Measurements from ENCODE around the gene ANP32E. TPM values are rescaled to one million over a fixed set of nuclear protein-coding genes. Genes with fewer than 3 reads are reported as not detected.

Gene ANP32E
- total and polyA plus RNA-seq, 9 of the 15 experiments (the other 6 are each of a cell fraction or from before 2014, with no cell fraction given): 60.4 to 197 (median 104) TPM

DNA sequence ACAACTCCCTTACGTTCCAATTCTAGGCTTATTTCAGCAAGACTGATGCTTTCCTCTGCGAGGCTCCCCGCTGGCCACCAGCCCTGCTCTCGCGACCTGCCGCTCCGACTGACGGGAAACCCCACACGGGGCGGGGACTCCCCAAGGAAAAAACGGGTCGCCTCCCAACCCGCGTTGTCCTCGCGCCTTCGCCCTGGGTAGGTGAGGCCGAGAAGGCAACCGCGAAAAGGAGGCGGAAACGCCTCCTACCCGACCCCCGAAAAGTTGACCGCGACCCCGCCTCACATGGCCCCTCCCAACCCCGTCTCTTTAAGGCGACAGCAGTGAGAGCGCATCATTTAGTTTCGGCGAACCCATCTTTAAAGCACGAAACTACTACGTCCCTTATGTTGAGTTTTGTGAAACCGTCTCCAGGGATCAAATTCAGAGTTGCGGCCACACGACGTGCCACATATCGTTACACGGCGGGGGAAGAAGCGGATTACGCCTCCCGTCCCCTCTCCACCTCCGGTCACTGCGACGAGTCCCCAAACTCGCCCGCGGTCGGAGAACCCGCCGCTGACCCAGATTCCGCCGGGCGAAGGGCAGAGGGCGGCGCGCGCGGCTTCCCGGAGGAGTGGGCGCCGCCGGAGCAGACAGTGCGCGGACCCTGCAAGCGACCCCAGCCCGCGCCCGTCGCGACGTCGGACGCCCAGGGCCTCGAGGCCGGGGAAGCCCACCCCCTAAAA is 1.2 kb downstream of the ANP32E start (continued):
- TF ChIP-seq ZZZ3 (IDR thresholded peaks at IDR 0.05) (no peak), ZBTB7A (IDR thresholded peaks at IDR 0.05; ENCODE audit: borderline replicate concordance, control insufficient read depth, low read depth, low read length) (peak; percentile 98), ETV1 (tag; conservative IDR thresholded peaks at IDR 0.05; ENCODE audit: low read depth) (no peak), KDM5B (IDR thresholded peaks at IDR 0.05; ENCODE audit: insufficient replicate concordance, low read depth, low read length) (peak; percentile 60), ILK (tag; IDR thresholded peaks at IDR 0.05; ENCODE audit: borderline replicate concordance, low read depth) (no peak), MEF2A (IDR thresholded peaks at IDR 0.05; ENCODE audit: control insufficient read depth, low read depth, low read length) (no peak), PHF20 (IDR thresholded peaks at IDR 0.05; ENCODE audit: partially characterized antibody) (no peak), ZNF140 (CRISPR knock-in tag; IDR thresholded peaks at IDR 0.05) (no peak), FIP1L1 (IDR thresholded peaks at IDR 0.05; ENCODE audit: low read depth, low read length, poor library complexity, severe bottlenecking) (peak; percentile 90), KDM2B (CRISPR knock-in tag; IDR thresholded peaks at IDR 0.05) (no peak), MYBL2 (IDR thresholded peaks at IDR 0.05; ENCODE audit: low read depth) (no peak; the same call in 1 of the 2 replicates), MYBL2 (CRISPR knock-in tag; IDR thresholded peaks at IDR 0.05; ENCODE audit: borderline replicate concordance) (no peak), ZNF561 (CRISPR knock-in tag; conservative IDR thresholded peaks at IDR 0.05) (no peak)
- TF ChIP-seq, protein P1, sequence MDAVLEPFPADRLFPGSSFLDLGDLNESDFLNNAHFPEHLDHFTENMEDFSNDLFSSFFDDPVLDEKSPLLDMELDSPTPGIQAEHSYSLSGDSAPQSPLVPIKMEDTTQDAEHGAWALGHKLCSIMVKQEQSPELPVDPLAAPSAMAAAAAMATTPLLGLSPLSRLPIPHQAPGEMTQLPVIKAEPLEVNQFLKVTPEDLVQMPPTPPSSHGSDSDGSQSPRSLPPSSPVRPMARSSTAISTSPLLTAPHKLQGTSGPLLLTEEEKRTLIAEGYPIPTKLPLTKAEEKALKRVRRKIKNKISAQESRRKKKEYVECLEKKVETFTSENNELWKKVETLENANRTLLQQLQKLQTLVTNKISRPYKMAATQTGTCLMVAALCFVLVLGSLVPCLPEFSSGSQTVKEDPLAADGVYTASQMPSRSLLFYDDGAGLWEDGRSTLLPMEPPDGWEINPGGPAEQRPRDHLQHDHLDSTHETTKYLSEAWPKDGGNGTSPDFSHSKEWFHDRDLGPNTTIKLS (IDR thresholded peaks at IDR 0.05; ENCODE audit: borderline replicate concordance, low read depth): no peak
- TF ChIP-seq, protein P2, sequence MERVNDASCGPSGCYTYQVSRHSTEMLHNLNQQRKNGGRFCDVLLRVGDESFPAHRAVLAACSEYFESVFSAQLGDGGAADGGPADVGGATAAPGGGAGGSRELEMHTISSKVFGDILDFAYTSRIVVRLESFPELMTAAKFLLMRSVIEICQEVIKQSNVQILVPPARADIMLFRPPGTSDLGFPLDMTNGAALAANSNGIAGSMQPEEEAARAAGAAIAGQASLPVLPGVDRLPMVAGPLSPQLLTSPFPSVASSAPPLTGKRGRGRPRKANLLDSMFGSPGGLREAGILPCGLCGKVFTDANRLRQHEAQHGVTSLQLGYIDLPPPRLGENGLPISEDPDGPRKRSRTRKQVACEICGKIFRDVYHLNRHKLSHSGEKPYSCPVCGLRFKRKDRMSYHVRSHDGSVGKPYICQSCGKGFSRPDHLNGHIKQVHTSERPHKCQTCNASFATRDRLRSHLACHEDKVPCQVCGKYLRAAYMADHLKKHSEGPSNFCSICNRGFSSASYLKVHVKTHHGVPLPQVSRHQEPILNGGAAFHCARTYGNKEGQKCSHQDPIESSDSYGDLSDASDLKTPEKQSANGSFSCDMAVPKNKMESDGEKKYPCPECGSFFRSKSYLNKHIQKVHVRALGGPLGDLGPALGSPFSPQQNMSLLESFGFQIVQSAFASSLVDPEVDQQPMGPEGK (CRISPR knock-in tag; IDR thresholded peaks at IDR 0.05; ENCODE audit: borderline replicate concordance): no peak
- TF ChIP-seq, protein P3, sequence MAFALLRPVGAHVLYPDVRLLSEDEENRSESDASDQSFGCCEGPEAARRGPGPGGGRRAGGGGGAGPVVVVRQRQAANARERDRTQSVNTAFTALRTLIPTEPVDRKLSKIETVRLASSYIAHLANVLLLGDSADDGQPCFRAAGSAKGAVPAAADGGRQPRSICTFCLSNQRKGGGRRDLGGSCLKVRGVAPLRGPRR (CRISPR knock-in tag; IDR thresholded peaks at IDR 0.05): no peak
- TF ChIP-seq, protein P4, sequence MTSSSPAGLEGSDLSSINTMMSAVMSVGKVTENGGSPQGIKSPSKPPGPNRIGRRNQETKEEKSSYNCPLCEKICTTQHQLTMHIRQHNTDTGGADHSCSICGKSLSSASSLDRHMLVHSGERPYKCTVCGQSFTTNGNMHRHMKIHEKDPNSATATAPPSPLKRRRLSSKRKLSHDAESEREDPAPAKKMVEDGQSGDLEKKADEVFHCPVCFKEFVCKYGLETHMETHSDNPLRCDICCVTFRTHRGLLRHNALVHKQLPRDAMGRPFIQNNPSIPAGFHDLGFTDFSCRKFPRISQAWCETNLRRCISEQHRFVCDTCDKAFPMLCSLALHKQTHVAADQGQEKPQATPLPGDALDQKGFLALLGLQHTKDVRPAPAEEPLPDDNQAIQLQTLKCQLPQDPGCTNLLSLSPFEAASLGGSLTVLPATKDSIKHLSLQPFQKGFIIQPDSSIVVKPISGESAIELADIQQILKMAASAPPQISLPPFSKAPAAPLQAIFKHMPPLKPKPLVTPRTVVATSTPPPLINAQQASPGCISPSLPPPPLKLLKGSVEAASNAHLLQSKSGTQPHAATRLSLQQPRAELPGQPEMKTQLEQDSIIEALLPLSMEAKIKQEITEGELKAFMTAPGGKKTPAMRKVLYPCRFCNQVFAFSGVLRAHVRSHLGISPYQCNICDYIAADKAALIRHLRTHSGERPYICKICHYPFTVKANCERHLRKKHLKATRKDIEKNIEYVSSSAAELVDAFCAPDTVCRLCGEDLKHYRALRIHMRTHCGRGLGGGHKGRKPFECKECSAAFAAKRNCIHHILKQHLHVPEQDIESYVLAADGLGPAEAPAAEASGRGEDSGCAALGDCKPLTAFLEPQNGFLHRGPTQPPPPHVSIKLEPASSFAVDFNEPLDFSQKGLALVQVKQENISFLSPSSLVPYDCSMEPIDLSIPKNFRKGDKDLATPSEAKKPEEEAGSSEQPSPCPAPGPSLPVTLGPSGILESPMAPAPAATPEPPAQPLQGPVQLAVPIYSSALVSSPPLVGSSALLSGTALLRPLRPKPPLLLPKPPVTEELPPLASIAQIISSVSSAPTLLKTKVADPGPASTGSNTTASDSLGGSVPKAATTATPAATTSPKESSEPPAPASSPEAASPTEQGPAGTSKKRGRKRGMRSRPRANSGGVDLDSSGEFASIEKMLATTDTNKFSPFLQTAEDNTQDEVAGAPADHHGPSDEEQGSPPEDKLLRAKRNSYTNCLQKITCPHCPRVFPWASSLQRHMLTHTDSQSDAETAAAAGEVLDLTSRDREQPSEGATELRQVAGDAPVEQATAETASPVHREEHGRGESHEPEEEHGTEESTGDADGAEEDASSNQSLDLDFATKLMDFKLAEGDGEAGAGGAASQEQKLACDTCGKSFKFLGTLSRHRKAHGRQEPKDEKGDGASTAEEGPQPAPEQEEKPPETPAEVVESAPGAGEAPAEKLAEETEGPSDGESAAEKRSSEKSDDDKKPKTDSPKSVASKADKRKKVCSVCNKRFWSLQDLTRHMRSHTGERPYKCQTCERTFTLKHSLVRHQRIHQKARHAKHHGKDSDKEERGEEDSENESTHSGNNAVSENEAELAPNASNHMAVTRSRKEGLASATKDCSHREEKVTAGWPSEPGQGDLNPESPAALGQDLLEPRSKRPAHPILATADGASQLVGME (CRISPR knock-in tag; IDR thresholded peaks at IDR 0.05): no peak

Measured in K562 (cell line).